Activated T-helper 1 cell treated with anti-CD3 and anti-CD28 coated beads, Interleukin-12 subunit alpha, Interleukin-12 subunit beta, Interleukin-2, Interleukin-4 antibody, amounts not matched to agents 30 ng/mL and 10 ng/mL and 1 ng/mL, durations not matched to agents 14 hours and 24 hours and 36 hours (primary cell): ENCODE results near the gene GSTO1. TPM values are rescaled to one million over a fixed set of nuclear protein-coding genes. Genes with fewer than 3 reads are reported as not detected.

ENCODE experiments used
- total RNA-seq: library from RNA; stranded (reverse); gene quantifications from 2 replicates; pipeline ENCODE4 v1.2.3, GENCODE V29; 2022

GSTO1 gene
- total RNA-seq, 1 donor from 2014 or later, result 125 TPM

Other genes with a start within 250 kb of the GSTO1 start
- not detected in 2 replicates for gene COL17A1, start 169.0 kb upstream of the GSTO1 start, total RNA-seq
- gene SFR1, start 132.7 kb upstream of the GSTO1 start, total RNA-seq, result 13.8 and 14.0 TPM in 2 replicates
- gene CFAP43, start 22.5 kb upstream of the GSTO1 start, total RNA-seq, result not detected in 2 replicates
- gene GSTO2, start 14.3 kb downstream of the GSTO1 start, total RNA-seq, result 1.1 and 1.2 TPM in 2 replicates
- gene ITPRIP, start 83.6 kb downstream of the GSTO1 start, total RNA-seq, result 17.3 and 18.1 TPM in 2 replicates
- gene CFAP58, start 98.9 kb downstream of the GSTO1 start, total RNA-seq, result 0.08 and 0.24 TPM in 2 replicates